GM18519 (cell line): ENCODE data around the gene ATAD1.
"Not testable (repeated sequence)": the region's sequence is repeated elsewhere in the genome, so short reads cannot be mapped to it uniquely, and the experiment has no call there.

Experiments
- ATAC-seq: cut with Tn5 transposase; IDR thresholded peaks from one replicate; pipeline ENCODE4 v1.9.1; 2021; ENCODE audit warnings: mild to moderate bottlenecking, moderate library complexity; ENCODE audit not compliant: unreplicated experiment, low FRiP score

The ATAD1 gene

DNA sequence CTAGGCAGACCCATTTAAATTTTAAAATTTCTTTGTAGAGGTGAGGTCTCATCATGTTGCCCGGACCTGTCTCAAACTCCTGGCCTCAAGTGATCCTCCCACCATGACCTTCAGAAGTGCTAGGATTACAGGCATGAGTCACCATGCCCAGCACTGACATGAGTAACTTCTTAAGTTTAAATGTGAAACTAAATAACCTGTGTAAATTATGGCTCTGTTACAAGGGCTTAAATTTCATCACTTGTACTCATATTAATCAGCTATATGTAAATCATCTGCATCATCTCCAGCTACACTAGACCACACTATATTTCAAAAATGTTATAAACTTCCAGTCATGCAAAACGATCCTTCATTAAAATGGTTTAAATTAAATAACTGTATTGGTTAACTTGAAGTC, 56.1 kb downstream of the ATAD1 start:
- ATAC-seq: peak; percentile 67

DNA sequence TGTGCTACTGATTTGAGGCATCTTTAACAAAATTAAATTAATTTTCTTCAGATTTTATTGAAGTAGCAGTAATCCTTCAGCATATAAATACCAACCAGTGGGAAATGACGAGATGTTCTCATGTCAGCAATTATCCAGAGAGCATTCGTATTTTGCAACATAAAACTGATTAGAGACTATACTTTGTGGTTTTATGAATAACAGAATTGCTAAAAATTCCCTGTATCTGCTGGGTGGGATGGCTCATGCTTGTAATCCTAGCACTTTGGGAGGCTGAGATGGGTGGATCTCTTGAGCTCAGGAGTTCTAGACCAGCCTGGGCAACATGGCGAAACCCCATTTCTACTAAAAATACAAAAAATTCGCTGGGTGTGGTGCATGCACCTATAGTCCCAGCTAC, 56.9 kb downstream of the ATAD1 start:
- no peak for ATAC-seq

DNA sequence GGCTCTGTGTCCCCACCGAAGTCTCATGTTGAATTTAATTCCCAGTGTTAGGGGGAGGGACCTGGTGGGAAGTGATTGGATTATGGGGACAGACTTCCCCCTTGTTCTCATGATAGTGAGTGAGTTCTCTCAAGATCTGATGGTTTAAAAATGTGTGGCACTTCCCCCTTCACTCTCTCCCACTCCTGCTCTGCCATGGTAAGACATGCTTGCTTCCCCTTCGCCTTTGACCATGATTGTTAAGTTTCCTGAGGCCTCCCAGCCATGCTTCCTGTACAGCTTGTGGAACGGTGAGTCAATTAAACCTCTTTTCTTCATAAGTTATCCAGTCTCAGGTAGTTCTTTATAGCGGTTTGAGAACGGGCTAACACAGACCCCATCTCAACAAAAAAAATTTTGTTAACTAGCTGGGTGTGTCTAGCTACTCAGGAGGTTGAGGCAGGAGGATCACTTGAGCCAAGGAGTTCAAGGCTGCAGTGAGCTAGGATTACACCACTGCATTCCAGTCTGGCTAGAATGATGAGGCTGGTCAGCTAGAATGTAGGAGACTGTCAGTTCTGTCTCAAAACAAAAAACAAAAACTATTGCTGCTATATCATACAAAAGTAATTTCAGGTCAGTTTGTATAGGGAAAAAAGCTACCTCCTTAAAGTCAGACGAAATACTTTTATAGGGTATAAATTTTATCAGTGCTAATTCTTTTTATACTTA, 57.7 kb downstream of the ATAD1 start:
- no peak for ATAC-seq

DNA sequence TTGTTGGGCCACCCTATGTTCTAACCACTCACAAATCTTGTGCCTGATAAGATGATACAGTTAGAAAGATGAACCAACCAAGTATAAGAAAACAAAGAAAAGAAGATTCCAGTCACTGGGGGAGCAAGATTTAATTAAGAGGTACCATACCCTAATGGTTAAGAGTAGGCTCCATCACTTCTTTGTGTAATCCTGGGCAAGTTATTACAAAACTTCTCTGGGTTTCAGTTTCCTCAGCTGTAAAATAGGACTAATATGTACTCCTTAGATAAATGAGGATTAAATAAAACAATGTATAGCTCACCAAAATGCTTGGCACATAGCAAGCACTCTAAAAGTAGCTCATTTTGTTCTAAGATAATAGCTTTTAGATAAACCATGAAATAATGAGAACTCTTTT, 58.5 kb downstream of the ATAD1 start:
- no peak for ATAC-seq

DNA sequence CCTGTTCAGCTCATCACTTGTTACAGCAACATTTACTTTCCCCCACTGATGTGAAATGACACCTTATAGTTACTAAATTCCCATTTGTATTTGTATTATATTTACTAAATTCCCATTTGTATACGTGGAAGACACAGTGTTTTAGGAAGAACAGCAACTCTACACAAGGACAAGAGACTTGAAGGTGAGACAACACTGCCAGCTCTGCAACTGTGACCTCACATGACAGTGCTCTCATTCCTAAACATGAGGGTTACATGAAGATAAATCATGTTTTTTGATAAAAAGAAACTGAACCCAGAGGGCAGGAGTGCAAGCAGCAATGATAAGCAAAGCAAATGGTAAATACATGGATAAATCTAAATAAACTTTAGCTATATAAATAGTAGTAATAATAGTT, 60.3 kb downstream of the ATAD1 start:
- ATAC-seq: no peak

DNA sequence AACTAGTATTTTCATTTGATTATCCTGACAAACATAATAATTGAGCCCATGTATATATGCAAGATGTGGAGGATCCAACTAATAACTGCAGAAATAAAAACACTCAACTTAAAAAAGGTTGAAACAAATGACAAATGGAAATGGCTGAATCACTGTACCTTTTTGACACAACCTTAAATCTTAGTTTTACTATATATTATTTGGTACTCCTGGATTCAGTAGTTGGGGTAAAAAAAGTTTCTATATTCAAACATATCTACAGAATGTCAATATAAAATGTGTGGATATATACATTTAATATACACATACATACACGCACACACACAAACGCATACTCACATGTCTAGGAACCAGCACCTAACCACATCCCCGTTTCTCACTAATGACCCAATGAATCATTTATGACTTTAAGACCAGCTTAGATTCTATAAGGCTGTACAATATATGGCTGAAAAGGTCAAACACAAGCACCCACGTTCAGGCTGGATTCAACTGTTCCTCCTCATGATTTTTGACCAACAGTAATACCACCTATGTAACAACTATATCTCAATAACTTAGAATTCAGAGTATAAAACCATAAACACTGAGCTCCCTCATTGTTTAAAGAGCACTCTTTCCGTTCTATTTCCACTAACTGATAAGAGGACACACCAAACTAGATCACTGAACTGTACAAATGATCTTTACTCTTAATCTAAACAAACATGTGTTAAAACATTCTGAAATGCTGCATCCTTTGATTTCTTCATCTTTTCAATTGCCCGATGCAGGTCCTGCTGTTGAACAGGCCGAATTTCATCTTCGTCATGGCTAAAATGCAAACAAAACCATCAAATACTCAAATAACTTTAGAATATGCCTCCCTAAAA, 63.8 kb downstream of the ATAD1 start:
- no peak for ATAC-seq

DNA sequence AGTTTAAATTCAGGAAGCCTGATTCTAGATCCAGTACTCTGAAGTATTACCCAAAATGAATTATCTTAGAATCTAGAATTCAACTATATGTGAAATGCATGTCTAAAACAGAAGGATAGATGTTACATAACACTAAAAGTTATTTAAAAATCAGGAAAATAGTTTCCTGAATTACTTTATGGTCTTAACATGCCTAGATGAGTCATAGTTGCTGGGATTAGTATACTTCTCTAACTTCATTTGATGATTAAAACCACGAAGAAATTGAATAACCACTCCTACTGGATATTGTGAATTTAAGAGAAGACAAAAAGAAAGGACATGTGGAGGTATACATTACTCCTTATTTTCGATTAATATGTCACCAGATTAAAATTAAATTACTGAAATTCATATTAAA, 65.5 kb downstream of the ATAD1 start:
- no peak for ATAC-seq

DNA sequence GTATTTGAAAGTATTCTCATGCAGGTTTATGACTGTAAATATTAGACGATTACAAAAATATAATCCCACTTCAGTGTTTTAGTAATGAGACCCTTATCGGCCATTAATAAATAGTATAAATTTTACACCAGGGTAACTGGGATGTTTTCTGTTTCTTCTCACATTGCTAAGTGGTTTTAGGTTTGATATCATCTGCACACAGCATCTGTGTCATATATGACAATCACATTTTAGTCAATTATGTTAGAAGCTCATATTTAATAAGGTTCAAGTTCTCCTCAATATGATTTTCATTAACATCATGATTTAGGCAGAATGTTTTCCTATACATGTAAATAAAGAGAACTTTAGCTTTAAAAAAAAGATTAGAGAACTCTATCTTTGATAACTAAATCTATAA, 66.8 kb downstream of the ATAD1 start:
- ATAC-seq: no peak

DNA sequence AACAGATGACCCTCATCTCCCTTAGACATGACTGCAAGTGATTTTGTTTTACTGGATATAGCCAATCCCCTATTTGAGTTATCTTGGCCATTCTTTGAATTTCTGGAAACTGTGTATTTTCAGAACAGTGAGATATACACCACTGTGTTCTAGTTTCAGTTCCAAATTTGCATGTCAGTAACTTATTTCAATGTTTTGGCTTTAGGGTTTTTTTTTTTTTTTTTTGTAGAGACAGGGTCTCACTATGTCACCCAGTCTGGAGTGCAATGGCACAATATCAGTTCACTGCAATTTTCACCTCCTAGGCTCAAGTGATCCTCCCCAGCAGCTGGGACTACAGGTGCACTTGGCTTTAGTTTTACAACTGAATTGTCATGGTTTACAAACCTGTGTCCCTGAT, 67.2 kb downstream of the ATAD1 start:
- ATAC-seq: no peak

DNA sequence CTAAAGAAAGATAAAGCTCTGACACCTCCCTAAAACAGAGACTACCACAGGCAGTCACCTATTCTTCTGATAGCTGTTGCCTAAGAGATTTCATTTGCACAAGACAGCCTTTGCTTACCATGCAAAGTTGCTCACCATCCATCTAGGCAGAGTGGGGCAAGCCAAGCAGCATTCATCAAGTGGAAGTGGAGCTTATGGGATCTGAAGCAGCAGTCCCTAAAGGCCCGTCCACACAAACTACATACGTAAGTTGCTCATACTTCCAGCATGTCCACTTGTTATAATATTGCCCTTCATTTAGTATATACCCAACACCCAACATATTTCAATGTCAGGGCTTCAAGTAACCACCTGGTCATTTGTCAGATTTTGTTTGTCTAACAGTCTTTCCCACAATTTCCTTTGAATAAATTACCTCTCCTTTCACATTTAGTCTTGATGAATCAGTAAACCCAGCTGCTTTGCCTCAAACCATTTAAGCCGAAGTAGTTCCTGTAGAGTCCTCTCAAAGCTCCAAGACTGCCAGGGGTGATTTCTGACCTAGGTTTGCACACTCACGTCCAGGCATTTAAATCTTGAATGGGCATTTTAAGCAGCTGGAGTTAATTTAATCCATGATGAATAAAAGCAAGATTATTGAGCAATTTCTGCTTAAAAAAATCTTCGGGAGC, 67.9 kb downstream of the ATAD1 start:
- no peak for ATAC-seq

DNA sequence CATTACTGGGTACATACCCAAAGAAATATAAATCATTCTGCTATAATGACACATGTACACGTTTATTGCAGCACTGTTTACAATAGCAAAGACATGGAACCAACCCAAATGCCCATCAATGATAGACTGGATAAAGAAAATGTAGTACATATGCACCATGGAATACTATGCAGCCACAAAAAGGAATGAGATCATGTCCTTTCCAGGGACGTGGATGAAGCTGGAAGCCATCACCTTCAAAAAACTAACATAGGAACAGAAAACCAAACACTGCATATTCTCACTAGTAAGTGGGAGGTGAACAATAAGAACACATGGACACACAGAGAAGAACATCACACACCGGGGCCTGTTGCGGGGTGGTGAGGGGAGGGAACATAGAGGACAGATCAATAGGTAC, 69.8 kb downstream of the ATAD1 start:
- not testable (repeated sequence) for ATAC-seq

DNA sequence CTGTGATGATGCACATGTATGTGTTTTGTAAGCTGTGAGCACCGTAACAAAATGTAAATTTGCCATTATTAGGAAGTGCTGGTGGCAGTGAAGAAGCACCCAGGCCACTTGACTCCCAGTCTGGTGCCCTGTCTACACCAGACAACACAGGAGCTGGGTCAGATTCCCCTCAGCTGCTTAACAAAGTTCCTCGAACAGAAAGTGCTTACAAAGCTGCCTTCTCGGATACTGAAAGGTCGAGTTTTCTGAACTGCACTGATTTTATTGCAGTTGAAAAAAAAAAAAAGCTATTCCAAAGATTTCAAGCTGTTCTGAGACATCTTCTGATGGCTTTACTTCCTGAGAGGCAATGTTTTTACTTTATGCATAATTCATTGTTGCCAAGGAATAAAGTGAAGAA, 71.1 kb downstream of the ATAD1 start:
- ATAC-seq: no peak

DNA sequence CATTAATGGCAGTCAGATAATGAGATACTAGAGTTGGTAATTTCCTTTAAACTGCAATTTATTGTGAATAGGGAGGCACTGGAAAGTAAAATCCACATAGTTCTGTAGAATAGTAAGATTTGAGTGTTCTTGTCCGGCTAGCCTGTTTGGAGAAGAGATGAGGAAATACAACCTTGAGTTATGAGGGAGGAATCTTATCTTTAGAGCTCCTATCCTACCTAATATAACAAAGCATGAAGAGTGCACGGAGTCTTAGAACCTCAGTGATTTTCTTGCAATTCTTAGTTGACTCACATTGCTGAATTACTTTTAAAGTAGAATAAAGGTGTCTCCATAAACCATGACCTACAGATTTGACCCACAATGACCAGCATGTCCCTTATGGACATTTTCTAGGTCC, 73.4 kb downstream of the ATAD1 start:
- ATAC-seq: no peak

DNA sequence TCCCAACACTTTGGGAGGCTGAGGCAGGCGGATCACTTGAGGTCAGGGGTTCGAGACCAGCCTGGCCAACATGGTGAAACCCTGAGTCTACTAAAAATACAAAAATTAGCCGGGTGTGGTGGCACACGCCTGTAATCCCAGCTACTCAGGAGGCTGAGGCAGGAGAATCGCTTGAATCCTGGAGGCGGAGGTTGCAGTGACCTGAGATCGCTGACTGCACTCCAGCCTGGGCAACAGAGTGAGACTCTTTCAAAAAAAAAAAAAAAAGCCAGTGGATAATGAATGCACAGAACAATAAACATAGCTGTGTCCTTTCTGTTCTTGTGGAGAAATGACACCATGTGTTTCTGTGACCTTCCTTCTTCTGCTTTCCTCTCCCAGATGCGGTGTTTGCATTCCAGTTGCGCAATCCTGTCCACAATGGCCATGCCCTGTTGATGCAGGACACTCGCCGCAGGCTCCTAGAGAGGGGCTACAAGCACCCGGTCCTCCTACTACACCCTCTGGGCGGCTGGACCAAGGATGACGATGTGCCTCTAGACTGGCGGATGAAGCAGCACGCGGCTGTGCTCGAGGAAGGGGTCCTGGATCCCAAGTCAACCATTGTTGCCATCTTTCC, 74.9 kb downstream of the ATAD1 start:
- not testable (repeated sequence) for ATAC-seq

DNA sequence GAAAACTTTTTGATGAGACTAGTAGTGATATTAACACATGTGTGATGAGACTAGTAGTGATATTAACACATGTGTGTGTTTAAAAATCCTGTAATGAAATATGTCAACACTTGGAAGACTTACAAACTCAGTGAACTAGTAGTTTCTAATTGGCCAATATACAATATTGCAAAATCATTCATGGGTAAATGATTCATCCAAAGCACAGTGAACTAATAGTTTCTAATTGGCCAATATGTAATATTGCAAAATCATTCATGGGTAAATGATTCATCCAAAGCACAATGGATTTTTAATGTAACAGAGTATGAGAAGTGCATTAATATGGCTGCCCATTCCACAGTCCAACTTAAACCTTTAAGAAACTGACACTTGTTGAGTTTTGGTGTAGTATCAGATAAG, 77.8 kb downstream of the ATAD1 start:
- no peak for ATAC-seq

DNA sequence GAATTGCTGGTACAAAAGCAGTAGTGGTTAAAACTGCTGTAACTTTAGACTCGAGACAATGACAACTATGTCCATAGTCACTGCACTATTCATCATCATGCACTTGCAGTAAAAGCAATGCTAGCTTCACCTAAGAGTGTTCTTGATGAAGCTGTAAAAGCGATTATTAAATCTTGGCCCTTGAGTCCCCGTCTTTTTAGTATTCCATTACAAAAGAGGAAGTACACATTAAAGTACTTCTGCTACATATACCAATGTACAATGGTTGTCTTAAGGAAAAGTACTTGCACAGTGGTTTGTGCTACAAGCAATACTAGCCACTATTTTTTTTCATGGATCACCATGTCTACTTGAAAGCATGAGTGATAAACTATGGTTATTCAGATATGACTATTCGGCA, 78.3 kb downstream of the ATAD1 start:
- no peak for ATAC-seq

DNA sequence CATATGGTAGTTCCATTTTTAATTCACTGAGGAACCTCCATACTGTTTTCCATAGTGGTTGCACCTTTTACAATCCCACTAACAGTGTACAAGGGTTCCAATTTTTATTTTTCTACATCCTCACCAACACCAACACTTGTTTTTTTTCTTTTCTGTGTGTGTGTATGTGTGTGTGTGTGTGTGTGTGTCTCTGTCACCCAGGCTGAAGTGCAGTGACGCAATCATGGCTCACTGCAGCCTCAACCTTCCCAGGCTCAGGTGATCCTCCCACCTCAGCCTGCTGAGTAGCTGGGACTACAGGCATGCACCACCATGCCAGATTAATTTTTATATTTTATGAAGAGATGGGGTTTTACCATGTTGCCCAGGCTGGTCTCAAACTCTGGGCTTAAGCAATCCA, 79.8 kb downstream of the ATAD1 start:
- not testable (repeated sequence) for ATAC-seq

DNA sequence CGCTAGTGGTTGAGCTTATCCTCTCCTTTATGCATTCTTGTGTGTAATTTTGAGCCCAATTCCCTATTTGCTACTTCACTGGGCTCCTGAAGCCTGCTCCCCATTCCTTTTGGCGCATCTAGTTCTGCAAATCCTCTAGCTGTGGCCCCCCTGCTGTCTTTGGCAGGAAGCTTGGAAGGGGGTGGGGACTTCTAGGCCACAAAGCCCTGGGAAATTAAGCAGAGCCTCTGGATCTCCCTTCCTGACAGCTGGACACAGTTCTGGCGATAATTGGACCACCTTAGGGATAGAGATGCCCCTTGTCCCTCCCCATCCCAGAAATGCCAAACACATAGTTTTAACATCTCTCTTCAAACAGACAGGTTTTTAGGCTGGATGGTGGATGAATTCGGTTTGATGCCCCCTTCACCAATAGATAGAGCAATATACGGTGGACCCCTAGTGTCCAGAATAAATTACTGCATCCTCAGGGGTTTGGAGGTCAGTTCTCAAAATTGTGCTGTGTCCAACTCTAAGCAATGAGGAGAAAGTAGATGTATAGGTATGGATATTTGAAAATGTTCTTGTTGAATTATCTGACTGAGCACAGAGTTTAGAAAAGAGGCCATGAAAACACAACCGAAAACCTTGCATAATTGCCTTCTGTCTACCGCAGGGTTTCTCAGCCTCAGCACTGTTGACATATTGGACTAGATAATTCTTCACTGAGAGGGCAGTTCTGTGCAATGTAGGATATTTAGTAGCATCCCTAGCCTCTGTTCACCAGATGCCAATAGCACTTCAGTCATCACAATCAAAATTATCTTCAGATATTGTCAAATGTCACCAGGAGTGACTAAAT, 82.8 kb downstream of the ATAD1 start:
- ATAC-seq: no peak

DNA sequence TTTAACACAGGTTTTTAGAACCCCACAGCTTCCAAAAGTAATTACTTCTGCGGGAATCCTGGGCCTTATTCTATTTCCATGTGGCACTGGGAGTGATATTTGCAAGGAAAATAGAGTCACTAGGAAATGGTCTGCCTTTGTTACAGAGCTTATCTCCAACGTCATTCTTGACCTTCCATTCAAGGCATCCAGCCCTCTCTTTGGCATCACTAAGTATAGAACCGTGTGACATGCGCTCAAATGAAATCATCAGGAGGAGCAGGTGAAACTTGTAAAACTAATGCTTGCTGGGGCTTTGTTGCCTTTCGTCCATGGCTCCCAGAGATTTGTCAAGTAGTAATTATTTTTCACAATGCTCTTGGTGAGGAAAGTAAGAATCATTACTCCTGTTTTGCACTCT, 84.9 kb downstream of the ATAD1 start:
- ATAC-seq: no peak

DNA sequence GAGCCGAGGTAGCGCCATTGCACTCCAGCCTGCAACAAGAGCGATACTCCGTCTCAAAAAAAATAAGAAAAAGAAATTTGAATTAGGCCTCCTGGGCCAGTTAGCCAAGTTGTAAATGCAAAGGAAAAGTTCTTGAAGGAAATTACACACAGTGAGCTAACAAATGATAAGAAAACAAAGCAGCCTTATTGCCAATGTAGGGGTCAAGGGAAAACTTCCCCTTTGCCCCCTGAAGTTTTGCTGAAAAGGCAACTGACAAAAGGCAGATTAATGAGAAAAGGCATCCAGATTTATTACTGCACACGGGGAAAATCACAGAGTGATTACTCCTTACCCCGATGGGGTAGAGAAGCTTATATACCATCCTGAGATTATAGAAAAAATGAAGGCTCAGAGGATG, 88.1 kb downstream of the ATAD1 start:
- ATAC-seq: no peak
